HCT116 (cell line): Measurements from ENCODE around the gene TMPRSS3. TPM values are rescaled to one million over a fixed set of nuclear protein-coding genes. Genes with fewer than 3 reads are reported as not detected.

Experiments
- ATAC-seq: fragments of 200-7000 bp; cut with Tn5 transposase; 2 replicates; pipeline ENCODE4 v1.9.1; 2020; ENCODE audit warnings: mild to moderate bottlenecking, moderate library complexity
- BruUV-seq: library from RNA; stranded (reverse); fragments of 400-500 nt; replicated peaks from 2 replicates; lab custom pipeline; 2021; lab: Mats Ljungman, UMichigan
- CTCF ChIA-PET: fragments of 300-600 bp; sonication (Branson Sonifier 250); formaldehyde crosslinking; loops from one replicate; lab custom pipeline; 2021; ENCODE audit warnings: antibody characterized with exemption; lab: Charles Lee
- POLR2A ChIA-PET: fragments of 300-600, 350-600 bp; sonication (Branson Sonifier 250); formaldehyde crosslinking; loops from one replicate; lab custom pipeline; 2021; ENCODE audit warnings: antibody characterized with exemption; lab: Charles Lee
- RAD21 ChIA-PET, 2 experiments: fragments of 300-600 bp; sonication (Branson Sonifier 250); formaldehyde crosslinking; loops; one replicate each; lab custom pipeline; 2023; ENCODE audit warnings: low total read pairs in 2 of 2; ENCODE audit not compliant: uncharacterized antibody in 2 of 2, unreplicated experiment in 2 of 2, low non-redundant PET in 1 of 2; lab: Charles Lee
- DNase-seq: peaks from one replicate; pipeline ENCODE4 v3.0.0-alpha.2; 2010; ENCODE audit warnings: low read depth, low spot score
- H2AFZ ChIP-seq: fragments of 200-600 bp; shearing (Covaris generic), sonication (generic); 2 replicates; pipeline ENCODE4 v1.6.1; 2017; ENCODE audit warnings: low read depth, mixed run types, mixed read lengths, antibody characterized with exemption, low read length; ENCODE audit not compliant: poor library complexity, severe bottlenecking
- H3K27ac ChIP-seq: 2 replicates; pipeline ENCODE4 v1.5.1; 2012; ENCODE audit warnings: low read depth, low read length
- H3K27me3 ChIP-seq: fragments of 200-600 bp; sonication (generic); 2 replicates; pipeline ENCODE4 v1.6.1; 2016; ENCODE audit warnings: mixed run types, low read length, mixed read lengths; ENCODE audit not compliant: insufficient read depth
- H3K36me3 ChIP-seq, 2 experiments: fragments of 200-500 bp in 1 of 2; fragments of 200-600 bp in 1 of 2; sonication (Bioruptor generic) in 1 of 2; sonication (generic) in 1 of 2; 2 replicates each; pipeline versions ENCODE4 v1.5.1 to v1.6.1; 2014 to 2016; ENCODE audit warnings: low read length in 2 of 2, inconsistent platforms in 1 of 2, mixed read lengths in 1 of 2, mixed run types in 1 of 2; ENCODE audit not compliant: insufficient read depth in 2 of 2, control insufficient read depth in 1 of 2
- H3K4me1 ChIP-seq, 2 experiments: fragments of 200-600 bp in 1 of 2; sonication (generic) in 1 of 2; 2 replicates each; pipeline versions ENCODE4 v1.5.1 to v1.6.1; 2012 to 2017; ENCODE audit warnings: low read length in 2 of 2, inconsistent platforms in 1 of 2, mild to moderate bottlenecking in 1 of 2, mixed read lengths in 1 of 2, mixed run types in 1 of 2, moderate library complexity in 1 of 2; ENCODE audit not compliant: insufficient read depth in 2 of 2, control insufficient read depth in 1 of 2
- H3K4me2 ChIP-seq: fragments of 200-600 bp; sonication (generic); 2 replicates; pipeline ENCODE4 v1.6.1; 2017; ENCODE audit warnings: mixed run types, low read length, mixed read lengths
- H3K4me3 ChIP-seq, 2 experiments: fragments of 200-600 bp in 1 of 2; sonication (generic) in 1 of 2; replicated peaks in 1 of 2; 2 replicates each; pipeline ENCODE4 v1.5.1; 2011 to 2016; ENCODE audit warnings: low read length in 2 of 2, control low read depth in 1 of 2, low read depth in 1 of 2, mild to moderate bottlenecking in 1 of 2, mixed read lengths in 1 of 2, mixed run types in 1 of 2
- H3K79me2 ChIP-seq: fragments of 200-600 bp; sonication (generic); 2 replicates; pipeline ENCODE4 v1.6.1; 2017; ENCODE audit warnings: mild to moderate bottlenecking, mixed run types, low read length, moderate library complexity, mixed read lengths; ENCODE audit not compliant: insufficient read depth
- H3K9ac ChIP-seq: fragments of 200-600 bp; sonication (generic); 2 replicates; pipeline ENCODE4 v1.6.1; 2016; ENCODE audit warnings: low read length, mixed read lengths
- H3K9me2 ChIP-seq: fragments of 200-600 bp; sonication (generic), shearing (Covaris generic); 2 replicates; pipeline ENCODE4 v1.6.1; 2017; ENCODE audit warnings: mixed run types, mild to moderate bottlenecking, moderate library complexity; ENCODE audit not compliant: insufficient read depth
- H3K9me3 ChIP-seq, 2 experiments: fragments of 200-500 bp in 1 of 2; fragments of 200-600 bp in 1 of 2; sonication (Bioruptor generic) in 1 of 2; sonication (generic) in 1 of 2; 2 replicates each; pipeline ENCODE4 v1.6.1; 2014 to 2017; ENCODE audit warnings: low read length in 2 of 2, mixed read lengths in 2 of 2, inconsistent platforms in 1 of 2, low read depth in 1 of 2, mild to moderate bottlenecking in 1 of 2, mixed run types in 1 of 2, moderate library complexity in 1 of 2; ENCODE audit not compliant: control insufficient read depth in 1 of 2, insufficient read depth in 1 of 2
- H4K20me1 ChIP-seq: fragments of 200-600 bp; sonication (generic), shearing (Covaris generic); 2 replicates; pipeline ENCODE4 v1.6.1; 2017; ENCODE audit warnings: mixed run types, mild to moderate bottlenecking, moderate library complexity; ENCODE audit not compliant: insufficient read depth
- ATF3 ChIP-seq: IDR thresholded peaks from 2 replicates; pipeline ENCODE4 v1.6.1; 2012
- CBX3 ChIP-seq: IDR thresholded peaks from 2 replicates; pipeline ENCODE4 v1.6.1; 2012; ENCODE audit warnings: low read depth
- CTCF ChIP-seq, 3 experiments: fragments of 200-600 bp in 1 of 3; sonication (generic) in 1 of 3; IDR thresholded peaks in 2 of 3; conservative IDR thresholded peaks in 1 of 3; 2 replicates each; pipeline ENCODE4 v1.5.1; 2012 to 2017; ENCODE audit warnings: low read depth in 2 of 3, low read length in 2 of 3, antibody characterized with exemption in 1 of 3, borderline replicate concordance in 1 of 3, control low read depth in 1 of 3, mild to moderate bottlenecking in 1 of 3, mixed read lengths in 1 of 3, mixed run types in 1 of 3, moderate library complexity in 1 of 3; ENCODE audit not compliant: insufficient read depth in 1 of 3
- MAX ChIP-seq: IDR thresholded peaks from 2 replicates; pipeline ENCODE4 v1.6.1; 2012
- SP1 ChIP-seq: IDR thresholded peaks from 2 replicates; pipeline ENCODE4 v1.6.1; 2012; ENCODE audit warnings: low read depth
- intact Hi-C: fragments of 100-400 bp; cut with micrococcal nuclease; formaldehyde crosslinking; loops from 2 replicates; pipeline ENCODE4 v1.10.0; 2022
- total RNA-seq: library from RNA; stranded (reverse); gene quantifications from one replicate; pipeline ENCODE4 v1.2.1, GENCODE V29; 2021; ENCODE audit not compliant: unreplicated experiment

Gene TMPRSS3
- total RNA-seq, 1 experiment from 2014 or later, result not detected

- TF ChIP-seq CTCF (IDR thresholded peaks at IDR 0.05 in 2 of 3, conservative IDR thresholded peaks at IDR 0.05 in 1 of 3; ENCODE audit: borderline replicate concordance in 1 of 3, insufficient read depth in 1 of 3, low read depth in 2 of 3, low read length in 2 of 3) (no peak), MAX (no peak), CBX3 (no peak), ATF3 (no peak)
These were observed 44.9 kb downstream of the TMPRSS3 start, which contains the start of gene TFF2 (continued) for GRCh38 chr21:42350927-42351426.

- no TSS peak for BruUV-seq
- Histone ChIP-seq H3K36me3 (no peaks in the 10 kb centered on the region), H3K9me2 (no peaks in the 10 kb centered on the region), H3K4me2 (no peak overlapping the region), H3K4me3 (no peak overlapping the region), H2AFZ (no peak overlapping the region), H4K20me1 (no peaks in the 10 kb centered on the region), H3K27ac (no peak overlapping the region), H3K9ac (no peak overlapping the region), H3K79me2 (no peaks in the 10 kb centered on the region), H3K4me1 (no peaks in the 10 kb centered on the region), H3K9me3 (no peaks in the 10 kb centered on the region), H3K27me3 (no peaks in the 10 kb centered on the region)
- DNase-seq, result no peak
- ChIA-PET RAD21 (no interaction called here), POLR2A (no interaction called here), CTCF (no interaction called here)
- intact Hi-C loops, result no loop called here
- TF ChIP-seq SP1, result no peak
- ATAC-seq, result no peak
These were observed 45.4 kb downstream of the TMPRSS3 start for GRCh38 chr21:42350318-42350910.
